ENCODE measurements around the gene PCDH9. TPM values are rescaled to one million over a fixed set of nuclear protein-coding genes. Genes with fewer than 3 reads are reported as not detected.

Gene PCDH9
- total and polyA plus RNA-seq, 2 of the 4 experiments (the other 2 are of a cell fraction) = 2.2 to 10.2 TPM

- no peak overlapping the region for H2BK20ac ChIP-seq (ENCODE audit: low read depth, low read length)
- no peaks in the 10 kb centered on the region for H3K9me3 ChIP-seq (ENCODE audit: control insufficient read depth, insufficient read depth, low read length)
- no peak overlapping the region for H2BK15ac ChIP-seq (ENCODE audit: low read depth, low read length)
- BruUV-seq (replicated peaks) = no TSS peak
- in situ Hi-C loops (cut with MboI; ENCODE audit: low sequenced_read_pairs) = no loop called here
- no peaks in the 10 kb centered on the region for H3K4me1 ChIP-seq (ENCODE audit: control insufficient read depth, insufficient read depth, low read length)
- TF ChIP-seq SMC3 (IDR thresholded peaks at IDR 0.05; ENCODE audit: low read depth, low read length) (no peak), RAD21 (IDR thresholded peaks at IDR 0.05; ENCODE audit: low read length) (no peak), CEBPB (IDR thresholded peaks at IDR 0.05; ENCODE audit: low read depth, low read length) (no peak), MXI1 (IDR thresholded peaks at IDR 0.05; ENCODE audit: borderline replicate concordance, low read depth, low read length) (no peak), NFE2L2 (IDR thresholded peaks at IDR 0.05; ENCODE audit: low read depth, low read length) (no peak)
- TF ChIP-seq, protein P1, sequence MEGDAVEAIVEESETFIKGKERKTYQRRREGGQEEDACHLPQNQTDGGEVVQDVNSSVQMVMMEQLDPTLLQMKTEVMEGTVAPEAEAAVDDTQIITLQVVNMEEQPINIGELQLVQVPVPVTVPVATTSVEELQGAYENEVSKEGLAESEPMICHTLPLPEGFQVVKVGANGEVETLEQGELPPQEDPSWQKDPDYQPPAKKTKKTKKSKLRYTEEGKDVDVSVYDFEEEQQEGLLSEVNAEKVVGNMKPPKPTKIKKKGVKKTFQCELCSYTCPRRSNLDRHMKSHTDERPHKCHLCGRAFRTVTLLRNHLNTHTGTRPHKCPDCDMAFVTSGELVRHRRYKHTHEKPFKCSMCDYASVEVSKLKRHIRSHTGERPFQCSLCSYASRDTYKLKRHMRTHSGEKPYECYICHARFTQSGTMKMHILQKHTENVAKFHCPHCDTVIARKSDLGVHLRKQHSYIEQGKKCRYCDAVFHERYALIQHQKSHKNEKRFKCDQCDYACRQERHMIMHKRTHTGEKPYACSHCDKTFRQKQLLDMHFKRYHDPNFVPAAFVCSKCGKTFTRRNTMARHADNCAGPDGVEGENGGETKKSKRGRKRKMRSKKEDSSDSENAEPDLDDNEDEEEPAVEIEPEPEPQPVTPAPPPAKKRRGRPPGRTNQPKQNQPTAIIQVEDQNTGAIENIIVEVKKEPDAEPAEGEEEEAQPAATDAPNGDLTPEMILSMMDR (conservative IDR thresholded peaks at IDR 0.05; ENCODE audit: low read depth, low read length) = no peak
- TF ChIP-seq, protein P2, sequence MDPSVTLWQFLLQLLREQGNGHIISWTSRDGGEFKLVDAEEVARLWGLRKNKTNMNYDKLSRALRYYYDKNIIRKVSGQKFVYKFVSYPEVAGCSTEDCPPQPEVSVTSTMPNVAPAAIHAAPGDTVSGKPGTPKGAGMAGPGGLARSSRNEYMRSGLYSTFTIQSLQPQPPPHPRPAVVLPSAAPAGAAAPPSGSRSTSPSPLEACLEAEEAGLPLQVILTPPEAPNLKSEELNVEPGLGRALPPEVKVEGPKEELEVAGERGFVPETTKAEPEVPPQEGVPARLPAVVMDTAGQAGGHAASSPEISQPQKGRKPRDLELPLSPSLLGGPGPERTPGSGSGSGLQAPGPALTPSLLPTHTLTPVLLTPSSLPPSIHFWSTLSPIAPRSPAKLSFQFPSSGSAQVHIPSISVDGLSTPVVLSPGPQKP (IDR thresholded peaks at IDR 0.05; ENCODE audit: borderline replicate concordance, low read depth, low read length) = no peak
- no peak overlapping the region for H4K8ac ChIP-seq (ENCODE audit: low read depth in 2 of 2, low read length in 2 of 2)
- H3K14ac ChIP-seq (replicated peaks; ENCODE audit: low read depth, low read length) = no peak overlapping the region
- no peaks in the 10 kb centered on the region for H3K79me1 ChIP-seq (ENCODE audit: low read depth in 1 of 2, low read length in 2 of 2)
- no peak overlapping the region for H3K4me3 ChIP-seq (ENCODE audit: insufficient read depth, low read depth, low read length)
- no peak overlapping the region for H4K91ac ChIP-seq (ENCODE audit: insufficient read depth, low read depth, low read length)
- H3K56ac ChIP-seq (ENCODE audit: extremely low read depth, insufficient read depth, low read length) = no peak overlapping the region
- no peak overlapping the region for H2BK120ac ChIP-seq (ENCODE audit: low read depth, low read length)
- H2AK5ac ChIP-seq (ENCODE audit: low read depth, low read length) = no peak overlapping the region
- no peak overlapping the region for H4K5ac ChIP-seq (ENCODE audit: low read depth, low read length)
- intact Hi-C loops (cut with micrococcal nuclease) = no loop called here
- no peak overlapping the region for H3K4ac ChIP-seq (ENCODE audit: low read depth, low read length)
- H3K27me3 ChIP-seq (ENCODE audit: control insufficient read depth, insufficient read depth, low read length) = no peaks in the 10 kb centered on the region
- H2AFZ ChIP-seq (replicated peaks; ENCODE audit: low read length, poor library complexity) = no peak overlapping the region
- H3K27ac ChIP-seq (ENCODE audit: insufficient read depth, low read length) = no peak overlapping the region
- WGBS, 2 experiments (ENCODE audit: extremely low coverage in 2 of 2, insufficient read length in 1 of 2) = 100% methylated on average over 1 of the region's 3 CpGs; no CpG with 5 or more reads in 1 of the 2 experiments
- no peak overlapping the region for H3K18ac ChIP-seq (ENCODE audit: low read depth, low read length)
- POLR2A ChIA-PET (ENCODE audit: unreplicated experiment) = no interaction called here
- no peak overlapping the region for H3K23ac ChIP-seq (ENCODE audit: low read depth, low read length)
- H2BK5ac ChIP-seq (ENCODE audit: low read depth, low read length, poor library complexity, severe bottlenecking) = no peak overlapping the region
- H3K4me2 ChIP-seq (ENCODE audit: low read depth, low read length) = no peak overlapping the region
- H3K9me1 ChIP-seq (ENCODE audit: insufficient read depth, low read length) = no peaks in the 10 kb centered on the region
- H3K9ac ChIP-seq (ENCODE audit: low read depth, low read length) = no peak overlapping the region
- CTCF ChIA-PET = interaction anchor here (1.1 kb wide), 1 partner anchor 12 kb away, joined by 3 read pairs; no protein-coding TSS in a partner anchor
- no peak overlapping the region for H2AK9ac ChIP-seq (replicated peaks; ENCODE audit: low read depth, low read length, poor library complexity)
- no peak for DNase-seq
- H4K20me1 ChIP-seq (ENCODE audit: insufficient read depth, low read length) = no peaks in the 10 kb centered on the region
- H3K36me3 ChIP-seq (ENCODE audit: control insufficient read depth, insufficient read depth, low read length) = no peaks in the 10 kb centered on the region
- dilution Hi-C loops (cut with HindIII; ENCODE audit: low sequenced_read_pairs, unreplicated experiment) = no loop called here
- no peak for ATAC-seq (ENCODE audit: low read depth)
Observed at GRCh38 chr13:67161176-67161575, 69.0 kb downstream of the PCDH9 start.

All from IMR-90 (cell line).